Brain microvascular endothelial cell (primary cell): Measurements from ENCODE around the gene WDR27.
A peak's percentile ranks its signal among the peaks of the same experiment; 100 is the strongest.

Experiments used
- DNase-seq: peaks from one replicate; pipeline ENCODE4 v3.0.0-alpha.2; 2020
- H3K27ac ChIP-seq: fragments of 250-450 bp; sonication (Bioruptor Pico); 2 replicates; pipeline ENCODE4 v1.5.1; 2020; ENCODE audit warnings: mild to moderate bottlenecking, moderate library complexity
- H3K27me3 ChIP-seq: fragments of 250-450 bp; sonication (Bioruptor Pico); replicated peaks from 2 replicates; pipeline ENCODE4 v1.5.1; 2020; ENCODE audit warnings: mild to moderate bottlenecking
- H3K36me3 ChIP-seq: fragments of 250-450 bp; sonication (Bioruptor Pico); replicated peaks from 2 replicates; pipeline ENCODE4 v1.5.1; 2020; ENCODE audit warnings: mild to moderate bottlenecking
- H3K4me3 ChIP-seq: 2 replicates; pipeline ENCODE4 v1.5.1; 2011; ENCODE audit warnings: low read depth, mild to moderate bottlenecking, control low read depth, low read length, moderate library complexity
- in situ Hi-C: cut with HindIII; loops from 2 replicates; pipeline ENCODE4 v1.10.0; 2017; ENCODE audit warnings: low sequenced_read_pairs, low pct_ligation_motif_present
- TF ChIP-seq, protein P1 (sequence below): IDR thresholded peaks from 2 replicates; pipeline ENCODE4 v1.5.1; 2011; ENCODE audit warnings: low read depth, mild to moderate bottlenecking, moderate library complexity, low read length, control low read depth, inconsistent platforms; ENCODE audit errors: missing control alignments

WDR27 gene

DNA sequence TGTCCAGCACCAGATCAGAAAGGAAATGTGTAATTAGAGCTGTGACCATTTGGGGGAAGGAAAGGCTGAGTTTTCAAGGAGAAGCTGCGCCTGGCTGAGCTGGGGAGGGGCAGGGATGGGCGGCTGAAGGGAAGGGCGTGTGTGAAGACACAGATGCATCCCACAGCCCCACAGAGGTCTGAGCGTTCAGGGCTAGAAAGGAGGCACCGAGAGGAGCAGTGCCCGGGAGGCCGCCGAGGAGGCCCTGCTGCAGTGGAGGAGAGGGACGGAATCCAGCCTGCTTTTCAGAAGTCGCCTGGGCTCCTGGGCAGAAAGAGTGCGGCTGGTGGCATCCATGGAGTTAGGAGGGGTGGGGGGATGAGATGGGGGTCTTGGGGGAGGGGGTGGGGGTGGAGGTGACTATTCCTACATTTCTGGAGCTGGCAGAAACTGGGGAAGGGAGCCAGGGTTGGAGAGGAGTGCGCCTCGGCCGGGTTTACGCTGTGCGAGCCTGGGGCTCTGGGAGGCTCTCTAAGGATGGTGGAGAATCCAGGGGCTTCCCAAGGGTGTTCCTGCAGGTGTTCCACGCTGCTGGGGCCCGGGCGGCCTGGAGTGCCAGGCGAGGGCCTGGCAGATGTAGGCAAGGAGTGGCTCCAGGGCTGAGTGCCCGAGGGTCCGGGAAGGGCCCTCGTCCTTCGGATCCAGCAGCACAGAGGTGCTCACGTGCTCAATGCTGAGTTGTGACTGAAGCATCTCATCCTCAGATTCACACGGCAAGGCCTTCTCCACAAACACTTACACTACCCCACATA, 41.8 kb downstream of the WDR27 start:
- no peak for DNase-seq
- H3K27ac ChIP-seq, result no peak overlapping the region
- H3K36me3 ChIP-seq, result peaks cover 32% of the 10 kb centered on the region
- H3K27me3 ChIP-seq, result no peaks in the 10 kb centered on the region
- H3K4me3 ChIP-seq, result no peak overlapping the region
- in situ Hi-C loops, result no loop called here
- TF ChIP-seq, protein P1, sequence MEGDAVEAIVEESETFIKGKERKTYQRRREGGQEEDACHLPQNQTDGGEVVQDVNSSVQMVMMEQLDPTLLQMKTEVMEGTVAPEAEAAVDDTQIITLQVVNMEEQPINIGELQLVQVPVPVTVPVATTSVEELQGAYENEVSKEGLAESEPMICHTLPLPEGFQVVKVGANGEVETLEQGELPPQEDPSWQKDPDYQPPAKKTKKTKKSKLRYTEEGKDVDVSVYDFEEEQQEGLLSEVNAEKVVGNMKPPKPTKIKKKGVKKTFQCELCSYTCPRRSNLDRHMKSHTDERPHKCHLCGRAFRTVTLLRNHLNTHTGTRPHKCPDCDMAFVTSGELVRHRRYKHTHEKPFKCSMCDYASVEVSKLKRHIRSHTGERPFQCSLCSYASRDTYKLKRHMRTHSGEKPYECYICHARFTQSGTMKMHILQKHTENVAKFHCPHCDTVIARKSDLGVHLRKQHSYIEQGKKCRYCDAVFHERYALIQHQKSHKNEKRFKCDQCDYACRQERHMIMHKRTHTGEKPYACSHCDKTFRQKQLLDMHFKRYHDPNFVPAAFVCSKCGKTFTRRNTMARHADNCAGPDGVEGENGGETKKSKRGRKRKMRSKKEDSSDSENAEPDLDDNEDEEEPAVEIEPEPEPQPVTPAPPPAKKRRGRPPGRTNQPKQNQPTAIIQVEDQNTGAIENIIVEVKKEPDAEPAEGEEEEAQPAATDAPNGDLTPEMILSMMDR, result no peak

DNA sequence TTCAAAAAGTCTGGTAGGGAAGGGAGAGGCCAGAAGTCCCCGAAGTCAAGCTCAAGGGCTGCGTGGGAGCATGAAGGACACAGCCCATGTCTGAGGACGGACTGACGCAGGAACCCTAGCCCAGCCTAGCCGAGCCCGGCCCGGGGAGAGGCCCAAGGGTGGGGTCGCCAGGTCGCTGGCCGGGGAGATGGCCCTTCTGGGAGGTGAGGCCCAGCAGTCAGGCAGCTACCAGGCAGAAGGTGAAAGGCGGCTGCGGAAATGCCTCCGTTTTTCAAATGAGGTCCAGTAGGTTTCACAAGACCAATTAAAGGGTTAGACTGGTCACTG, 44.6 kb downstream of the WDR27 start:
- Histone ChIP-seq H3K27me3 (no peaks in the 10 kb centered on the region), H3K27ac (no peak overlapping the region), H3K4me3 (no peak overlapping the region), H3K36me3 (peaks cover 20% of the 10 kb centered on the region)
- TF ChIP-seq, protein P1, result no peak
- in situ Hi-C loops, result no loop called here
- no peak for DNase-seq

DNA sequence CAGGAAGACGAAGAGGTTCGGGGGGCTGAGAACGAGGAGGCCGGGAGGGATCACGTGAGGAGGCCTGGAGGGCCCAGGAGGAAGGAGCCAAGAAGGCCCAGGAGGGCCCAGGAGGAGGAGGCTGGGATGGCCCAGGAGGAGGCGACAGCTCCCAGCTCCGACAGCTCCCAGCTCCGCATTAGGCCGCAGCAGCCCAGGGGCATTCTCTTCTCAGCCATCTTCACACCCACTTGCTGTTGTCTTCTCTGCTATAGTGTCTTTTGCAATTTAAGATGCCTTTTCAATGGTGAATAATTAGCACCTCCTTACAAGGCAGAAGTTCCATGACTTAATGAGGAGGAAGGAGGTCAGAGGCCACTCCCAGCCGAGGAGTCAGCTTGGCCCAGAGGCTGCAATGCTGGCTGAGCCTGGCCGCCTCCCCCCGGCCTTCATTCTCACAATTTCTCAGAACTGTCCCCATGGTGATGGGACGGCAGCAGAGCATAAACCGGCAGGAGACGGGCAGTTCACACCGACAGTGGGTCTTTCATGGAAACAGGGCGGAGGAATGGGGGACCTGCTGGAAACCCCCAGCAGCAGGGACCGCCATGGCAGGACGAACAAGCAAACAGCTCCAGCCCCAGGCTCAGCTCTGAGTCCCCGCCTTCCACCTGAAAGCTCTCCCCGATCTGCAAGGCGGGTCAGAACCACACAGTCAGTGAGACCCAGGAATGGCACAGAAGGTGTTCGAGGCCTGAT, 45.1 kb downstream of the WDR27 start:
- DNase-seq, result no peak
- H3K27ac ChIP-seq, result no peak overlapping the region
- in situ Hi-C loops, result no loop called here
- no peak overlapping the region for H3K4me3 ChIP-seq
- no peaks in the 10 kb centered on the region for H3K27me3 ChIP-seq
- H3K36me3 ChIP-seq, result peaks cover 20% of the 10 kb centered on the region
- TF ChIP-seq, protein P1, result no peak

DNA sequence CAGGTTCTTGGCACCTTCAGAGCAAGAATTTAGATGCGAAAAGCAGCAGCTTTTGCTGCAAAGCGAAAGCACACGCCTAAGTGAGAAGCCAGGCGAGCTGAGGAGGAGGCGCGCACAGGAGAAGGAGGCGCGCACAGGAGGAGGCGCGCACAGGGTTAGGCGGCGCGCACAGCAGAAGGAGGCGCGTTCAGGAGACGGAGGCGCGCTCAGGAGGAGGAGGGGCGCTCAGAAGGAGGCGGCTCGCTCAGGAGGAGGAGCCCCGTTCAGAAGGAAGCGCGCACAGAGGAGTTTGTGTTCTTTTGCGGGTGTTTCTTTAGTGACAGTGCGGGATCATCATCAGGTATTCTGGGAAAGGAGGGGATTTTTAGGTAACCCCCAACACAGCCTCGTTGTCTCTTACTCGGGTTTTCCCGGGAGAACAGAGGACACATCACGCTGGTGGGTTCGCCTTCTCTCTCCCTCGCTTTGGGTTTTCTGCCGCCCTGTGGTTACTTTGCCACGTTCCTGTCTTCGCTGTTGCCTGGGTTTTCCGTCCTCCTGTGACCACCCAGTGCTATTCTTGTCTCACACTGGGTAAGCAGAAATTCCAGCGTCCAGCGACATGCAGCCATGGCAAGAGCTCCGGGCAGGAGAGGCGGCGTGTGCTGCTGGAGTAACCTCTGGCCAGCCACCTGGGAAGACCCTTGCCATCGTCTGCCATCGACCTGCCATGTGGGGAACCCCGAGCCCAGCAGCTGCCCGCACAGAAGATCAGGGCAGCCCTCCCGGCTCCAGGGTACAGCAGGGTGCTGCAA, 47.0 kb downstream of the WDR27 start:
- peaks cover 17% of the 10 kb centered on the region for H3K36me3 ChIP-seq
- DNase-seq, result peak; percentile 55
- in situ Hi-C loops, result no loop called here
- TF ChIP-seq, protein P1, result peak; percentile 55
- no peak overlapping the region for H3K27ac ChIP-seq
- peak overlapping the region; percentile 60 for H3K4me3 ChIP-seq
- no peaks in the 10 kb centered on the region for H3K27me3 ChIP-seq

DNA sequence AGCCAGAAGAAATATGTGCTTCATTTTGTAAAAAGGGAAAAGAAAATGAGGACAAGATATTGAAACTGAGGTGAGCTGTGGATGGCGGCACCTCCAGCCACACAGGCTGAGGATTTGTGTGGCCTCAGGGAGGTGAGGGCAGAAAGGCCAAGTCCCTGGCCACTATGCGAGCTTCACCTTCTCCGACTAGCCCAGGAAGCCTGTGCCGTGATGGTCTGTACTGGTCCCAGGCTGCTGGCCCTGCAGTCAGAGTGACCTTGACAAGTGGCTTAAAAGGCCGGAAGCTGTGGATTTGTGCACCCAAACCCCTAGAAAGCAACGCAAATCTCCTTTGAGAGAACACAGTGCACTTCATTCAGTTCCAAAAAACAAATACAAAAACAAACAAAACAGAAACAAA, 48.1 kb downstream of the WDR27 start:
- Histone ChIP-seq H3K4me3 (no peak overlapping the region), H3K36me3 (peaks cover 6% of the 10 kb centered on the region), H3K27ac (no peak overlapping the region), H3K27me3 (no peaks in the 10 kb centered on the region)
- TF ChIP-seq, protein P1, result no peak
- in situ Hi-C loops, result no loop called here
- DNase-seq, result no peak
